Measurements from ENCODE around the gene ITPRIPL1.
A peak's percentile ranks its signal among the peaks of the same experiment; 100 is the strongest.

Gene ITPRIPL1

DNA sequence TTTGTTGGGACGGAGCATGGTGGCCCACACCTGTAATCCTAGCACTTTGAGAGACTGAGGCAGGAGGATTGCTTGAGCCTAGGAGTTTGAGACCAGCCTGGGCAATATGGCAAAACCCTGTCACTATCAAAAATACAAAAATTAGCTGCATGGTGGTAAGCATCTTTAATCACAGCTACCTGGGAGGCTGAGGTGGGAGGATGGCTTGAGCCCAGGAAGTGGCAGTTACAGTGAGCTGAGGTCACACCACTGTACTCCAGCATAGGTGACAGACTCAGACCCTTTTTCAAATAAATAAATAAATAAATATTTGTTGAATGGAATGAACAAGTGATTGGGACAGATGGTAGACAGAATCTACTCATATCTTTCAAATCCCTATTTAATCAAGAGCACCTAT lies 5.7 kb upstream of the ITPRIPL1 start:
- DNase-seq = no peak
- intact Hi-C loops (cut with DNase I) = no loop called here

DNA sequence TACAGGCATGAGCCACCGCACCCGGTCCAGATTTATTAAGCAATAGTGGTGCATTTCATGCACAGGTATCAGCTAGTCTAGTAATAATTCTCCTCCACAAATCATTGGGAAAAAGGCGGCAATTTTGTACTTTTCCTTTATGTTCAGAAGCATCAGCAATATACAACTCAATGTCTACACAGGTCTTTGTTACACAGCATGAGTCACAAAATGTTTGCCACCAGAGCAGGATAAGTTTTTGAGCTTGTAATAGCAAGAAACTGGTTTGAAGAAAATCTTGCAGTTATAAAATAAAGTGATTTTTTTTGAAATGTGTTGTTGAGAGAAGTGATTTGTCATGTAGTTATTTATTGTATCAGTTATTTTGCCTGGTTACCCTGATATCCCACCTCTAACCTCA lies 4.8 kb upstream of the ITPRIPL1 start:
- no peak for DNase-seq
- intact Hi-C loops (cut with DNase I) = no loop called here

DNA sequence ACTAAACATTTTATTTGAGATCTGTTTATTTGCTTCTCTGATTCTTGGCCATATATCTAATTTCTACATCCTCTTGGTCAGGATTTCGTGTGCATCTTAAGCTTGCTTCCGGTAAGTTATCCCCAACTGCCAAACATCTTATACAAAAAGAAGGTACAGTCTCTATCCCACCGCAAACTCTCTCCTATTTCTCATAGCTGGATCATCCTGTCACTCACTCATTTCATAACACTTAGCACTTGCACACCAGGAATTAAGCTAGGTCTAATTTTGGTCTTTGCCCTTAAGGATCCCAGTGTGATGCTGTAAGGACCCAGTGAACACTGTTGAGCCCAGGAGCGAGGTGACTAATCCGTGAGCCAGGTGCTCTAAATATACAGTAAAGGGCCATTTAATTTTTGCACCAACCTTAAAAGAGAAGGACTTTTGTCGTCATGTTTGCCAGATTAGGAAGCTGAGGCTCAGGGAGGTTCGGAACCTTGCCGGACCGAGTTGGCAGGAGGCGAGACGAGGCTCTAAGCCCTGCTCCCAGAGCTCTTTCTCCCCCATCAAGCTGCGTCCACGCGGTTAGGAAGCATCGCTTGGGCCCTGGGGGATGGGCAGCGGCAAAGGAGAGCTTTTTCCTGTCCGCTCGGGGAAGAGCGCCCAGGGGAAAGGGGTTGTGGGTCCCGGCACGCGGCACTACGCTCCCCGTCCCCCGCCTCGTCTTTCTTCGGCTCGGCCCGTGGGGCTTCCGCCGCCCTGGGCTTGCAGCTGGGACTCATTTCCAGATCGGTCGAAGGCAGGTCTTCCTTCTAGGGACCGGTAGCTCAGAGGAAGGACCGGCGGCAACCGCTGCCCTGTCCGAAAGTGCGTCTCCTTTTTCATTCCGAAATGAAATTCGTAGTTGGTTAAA lies 4.1 kb upstream of the ITPRIPL1 start:
- DNase-seq = peak in 13 of 42 donors; percentile 7 to 52 (median 25)
- intact Hi-C loops (cut with DNase I) = no loop called here

DNA sequence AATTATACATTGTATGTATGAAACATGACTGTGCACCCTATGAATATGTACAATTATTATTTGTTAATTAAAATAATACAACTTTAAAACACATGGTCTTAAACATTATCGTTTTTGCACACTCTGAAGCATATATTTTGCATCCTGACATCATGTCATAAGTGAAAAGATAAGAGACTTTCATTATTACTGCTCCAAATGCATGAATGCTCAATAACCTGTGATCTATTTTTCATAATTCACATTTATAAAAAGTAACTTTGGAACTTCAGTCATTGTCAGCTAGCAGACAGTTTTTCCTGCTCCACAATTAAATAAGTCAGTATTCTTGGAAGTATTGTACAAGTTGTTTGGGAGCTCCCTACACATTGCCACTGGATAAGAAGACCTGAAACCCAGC lies 1.3 kb upstream of the ITPRIPL1 start:
- intact Hi-C loops (cut with DNase I) = no loop called here
- no peak for DNase-seq

DNA sequence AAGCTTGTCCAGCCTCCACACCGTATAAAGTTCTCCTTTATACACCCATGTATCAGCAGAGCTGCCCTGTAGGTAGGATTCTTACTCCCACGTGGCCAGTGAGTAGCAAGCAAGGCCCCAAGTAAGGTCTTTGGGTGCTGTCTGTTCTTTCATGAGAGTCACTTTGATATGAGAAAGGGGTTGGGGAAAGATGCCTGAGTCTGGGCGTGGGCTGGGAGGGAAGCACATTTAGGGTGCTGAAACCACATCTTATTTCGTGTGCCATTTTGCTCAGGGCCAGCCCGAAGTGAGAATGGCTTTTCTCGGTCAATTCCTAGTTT lies 436 bp upstream of the ITPRIPL1 start:
- DNase-seq = no peak
- intact Hi-C loops (cut with DNase I) = no loop called here

DNA sequence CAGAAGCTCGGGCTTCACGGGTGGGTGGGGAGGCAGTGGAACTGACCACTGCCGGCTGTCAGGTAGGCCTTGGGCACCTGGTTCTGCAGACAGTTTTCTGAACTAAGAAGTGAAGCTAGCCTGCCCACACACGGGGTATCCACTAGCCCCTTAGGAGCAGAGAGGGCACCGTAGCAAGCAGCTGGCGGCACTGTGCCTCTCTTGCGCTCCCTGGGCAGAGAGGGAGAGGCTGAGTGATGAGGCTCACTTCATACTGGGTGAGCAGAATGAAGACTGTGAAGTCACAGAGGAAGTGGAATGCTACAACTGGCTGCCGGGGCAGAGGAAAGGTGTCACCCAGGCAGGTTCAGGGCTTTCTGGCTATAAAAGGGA lies 753 bp downstream of the ITPRIPL1 start:
- intact Hi-C loops (cut with DNase I) = no loop called here
- DNase-seq = no peak

DNA sequence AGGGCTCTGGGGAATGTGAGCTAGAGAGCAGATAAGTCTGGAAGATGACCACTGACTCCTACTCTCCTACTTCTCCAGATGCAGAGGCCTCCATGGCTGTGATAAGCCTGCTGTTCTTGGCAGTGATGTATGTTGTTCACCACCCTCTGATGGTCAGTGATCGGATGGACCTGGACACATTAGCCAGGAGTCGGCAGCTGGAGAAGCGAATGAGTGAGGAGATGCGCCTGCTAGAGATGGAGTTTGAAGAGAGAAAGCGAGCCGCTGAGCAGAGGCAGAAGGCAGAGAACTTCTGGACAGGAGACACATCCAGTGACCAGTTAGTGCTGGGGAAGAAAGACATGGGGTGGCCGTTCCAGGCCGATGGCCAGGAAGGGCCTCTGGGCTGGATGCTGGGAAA lies 1.4 kb downstream of the ITPRIPL1 start:
- DNase-seq = no peak
- intact Hi-C loops (cut with DNase I) = no loop called here

DNA sequence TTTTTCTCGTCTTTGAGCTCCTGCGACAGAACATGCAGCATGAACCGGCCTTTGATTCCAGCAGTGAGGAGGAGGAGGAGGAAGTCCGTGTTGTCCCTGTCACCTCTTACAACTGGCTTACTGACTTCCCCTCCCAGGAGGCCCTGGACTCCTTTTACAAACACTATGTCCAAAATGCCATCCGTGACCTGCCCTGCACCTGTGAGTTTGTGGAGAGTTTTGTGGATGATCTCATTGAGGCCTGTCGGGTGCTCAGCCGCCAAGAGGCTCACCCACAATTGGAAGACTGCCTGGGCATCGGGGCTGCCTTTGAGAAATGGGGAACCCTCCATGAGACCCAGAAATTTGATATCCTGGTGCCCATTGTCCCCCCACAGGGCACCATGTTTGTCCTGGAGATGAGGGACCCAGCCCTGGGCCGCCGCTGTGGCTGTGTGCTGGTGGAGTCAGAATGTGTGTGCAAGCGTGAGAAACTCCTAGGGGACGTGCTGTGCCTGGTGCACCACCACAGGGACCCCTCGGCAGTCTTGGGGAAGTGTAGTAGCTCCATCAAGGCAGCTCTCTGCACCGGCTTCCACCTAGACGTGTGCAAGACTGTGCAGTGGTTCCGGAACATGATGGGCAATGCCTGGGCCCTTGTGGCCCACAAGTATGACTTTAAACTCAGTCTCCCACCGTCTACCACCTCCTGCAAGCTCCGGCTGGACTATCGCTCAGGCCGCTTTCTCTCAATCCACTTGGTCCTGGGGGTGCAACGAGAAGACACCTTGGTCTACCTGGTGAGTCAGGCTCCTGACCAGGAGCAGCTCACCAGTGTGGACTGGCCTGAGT lies 2.1 kb downstream of the ITPRIPL1 start:
- intact Hi-C loops (cut with DNase I) = no loop called here

DNA sequence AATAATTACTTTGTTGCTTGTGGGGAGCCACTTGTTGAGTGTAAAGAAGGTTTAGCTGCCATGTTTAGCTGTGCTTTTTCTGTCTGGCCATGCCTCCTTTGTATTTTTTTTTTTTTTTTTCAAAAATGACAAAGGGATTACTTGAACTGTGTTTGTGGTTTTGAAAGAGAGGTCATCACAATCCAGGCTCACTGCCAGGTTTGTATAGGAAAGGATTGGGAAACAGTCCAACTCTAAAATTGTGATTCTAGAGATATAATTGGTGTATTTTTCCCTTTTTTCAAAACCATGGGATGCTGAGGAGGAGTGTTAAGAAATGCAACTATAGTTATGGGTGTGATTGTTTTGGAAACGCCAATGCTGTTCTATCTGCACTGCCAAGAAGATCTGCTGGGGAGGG lies 4.3 kb downstream of the ITPRIPL1 start:
- intact Hi-C loops (cut with DNase I) = no loop called here
- DNase-seq = no peak

More for the DNA sequence above, 2.1 kb downstream of the ITPRIPL1 start:
- DNase-seq = no peak

DNA sequence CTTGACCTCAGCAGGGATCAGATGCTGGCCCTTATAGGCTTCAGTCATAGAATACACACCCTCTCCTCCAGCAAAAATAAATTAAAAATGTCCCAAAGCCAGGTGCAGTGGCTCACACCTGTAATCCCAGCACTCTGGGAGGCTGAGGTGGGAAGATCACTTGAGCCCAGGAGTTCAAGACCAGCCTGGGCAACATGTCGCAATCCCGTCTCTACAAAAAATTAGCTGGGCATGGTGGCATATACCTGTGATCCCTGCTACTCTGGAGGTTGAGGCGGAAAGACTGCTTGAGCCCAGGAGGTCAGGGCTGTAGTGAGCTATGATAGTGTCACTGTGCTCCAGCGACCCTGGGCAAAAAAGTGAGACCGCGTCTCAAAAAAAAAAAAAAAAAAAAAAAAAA lies 4.8 kb downstream of the ITPRIPL1 start:
- intact Hi-C loops (cut with DNase I) = no loop called here
- no peak for DNase-seq

DNA sequence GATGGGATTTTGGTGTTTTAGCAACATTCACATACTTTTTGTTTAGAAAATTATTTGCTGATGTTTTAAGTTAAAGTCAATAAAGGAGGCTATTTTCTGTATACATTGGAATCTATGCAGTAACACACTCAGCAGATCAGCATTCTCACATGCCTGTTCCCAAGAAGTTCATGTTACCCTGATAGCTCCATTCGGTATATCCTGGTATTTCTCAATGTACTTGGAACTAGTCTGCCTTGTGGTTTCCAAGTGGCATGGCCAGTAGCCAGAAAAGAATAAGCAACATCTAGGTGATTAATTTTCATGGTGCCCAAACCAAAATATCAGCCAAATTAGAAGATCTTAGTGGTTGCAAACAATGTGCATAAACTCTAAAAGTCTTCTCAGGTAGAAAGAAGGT lies 5.3 kb downstream of the ITPRIPL1 start:
- intact Hi-C loops (cut with DNase I) = no loop called here
- no peak for DNase-seq

DNA sequence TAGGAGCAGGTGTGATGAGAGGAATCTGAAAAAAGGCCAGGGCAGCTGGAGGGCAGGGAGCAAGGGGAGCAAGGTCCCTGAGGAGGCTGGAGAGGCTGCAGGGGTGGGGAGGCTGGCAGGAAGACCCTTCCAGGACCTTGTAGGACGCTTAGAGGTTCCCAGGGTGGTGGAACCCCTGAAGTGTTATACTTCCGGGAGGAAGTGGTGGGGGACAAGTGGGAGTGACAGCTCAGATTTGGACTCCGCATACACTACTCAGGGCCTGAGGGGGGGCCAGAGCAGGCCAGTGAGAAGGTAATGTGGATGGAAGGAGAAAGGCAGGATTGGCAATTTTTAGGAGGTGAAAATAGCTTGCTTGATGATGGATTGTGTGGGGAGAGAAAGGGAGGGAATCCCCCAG lies 8.6 kb downstream of the ITPRIPL1 start:
- intact Hi-C loops (cut with DNase I) = no loop called here
- DNase-seq = no peak

DNA sequence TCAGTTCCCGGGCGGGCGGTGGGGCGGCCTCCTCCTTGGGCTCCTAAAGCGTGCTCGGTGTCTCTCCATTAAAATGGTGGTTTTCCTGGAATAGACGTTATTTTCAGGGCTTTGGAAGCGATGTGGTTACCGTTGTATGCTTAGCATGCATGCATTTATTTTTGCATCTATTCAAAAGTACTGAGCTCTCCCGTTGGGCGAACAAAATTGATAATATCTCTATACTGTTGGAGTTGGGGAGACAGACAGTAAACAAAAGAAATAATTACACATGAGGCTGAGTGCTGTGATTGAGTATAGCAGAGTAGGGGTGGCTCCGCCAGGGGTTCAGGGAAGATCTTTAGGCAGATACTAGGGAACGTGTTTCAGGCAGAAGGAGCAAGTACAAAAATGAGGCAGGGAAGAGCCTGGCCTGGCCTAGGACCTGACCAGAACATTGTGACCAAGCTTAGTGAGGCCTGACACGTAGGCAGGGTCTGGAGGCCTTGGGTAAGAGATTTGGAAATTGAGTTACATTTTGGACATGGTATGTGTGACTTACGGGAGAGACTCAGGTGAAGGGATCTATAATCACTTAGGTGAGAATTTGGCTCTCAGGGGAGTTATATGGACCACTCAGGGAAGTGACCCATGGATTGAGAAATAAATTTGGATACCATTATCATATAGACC lies 11.1 kb downstream of the ITPRIPL1 start:
- DNase-seq = no peak
- intact Hi-C loops (cut with DNase I) = loop anchor here (2.0 kb wide), 1 partner anchor 75 kb away; no protein-coding TSS in a partner anchor

DNA sequence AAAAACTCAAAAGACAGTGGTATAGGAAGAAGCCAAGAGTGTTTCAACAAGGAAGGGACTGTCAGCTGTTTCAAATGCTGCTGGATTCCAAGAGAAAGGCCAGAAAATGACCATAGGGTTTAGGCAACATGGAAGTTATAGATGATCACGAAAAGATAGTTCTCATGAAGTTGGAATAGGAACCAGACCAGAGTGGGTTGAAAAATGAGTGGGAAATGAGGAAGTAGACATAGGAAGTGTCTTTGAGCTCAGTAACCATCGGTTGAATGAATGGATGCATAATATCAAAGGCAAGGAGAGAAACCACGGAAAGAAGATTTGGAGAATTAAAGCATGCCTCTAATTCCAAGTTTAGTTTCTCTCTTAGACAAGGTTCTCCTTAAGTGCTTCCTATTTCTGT lies 11.8 kb downstream of the ITPRIPL1 start:
- DNase-seq = no peak
- intact Hi-C loops (cut with DNase I) = loop anchor here (2.0 kb wide), 1 partner anchor 74 kb away; no protein-coding TSS in a partner anchor

DNA sequence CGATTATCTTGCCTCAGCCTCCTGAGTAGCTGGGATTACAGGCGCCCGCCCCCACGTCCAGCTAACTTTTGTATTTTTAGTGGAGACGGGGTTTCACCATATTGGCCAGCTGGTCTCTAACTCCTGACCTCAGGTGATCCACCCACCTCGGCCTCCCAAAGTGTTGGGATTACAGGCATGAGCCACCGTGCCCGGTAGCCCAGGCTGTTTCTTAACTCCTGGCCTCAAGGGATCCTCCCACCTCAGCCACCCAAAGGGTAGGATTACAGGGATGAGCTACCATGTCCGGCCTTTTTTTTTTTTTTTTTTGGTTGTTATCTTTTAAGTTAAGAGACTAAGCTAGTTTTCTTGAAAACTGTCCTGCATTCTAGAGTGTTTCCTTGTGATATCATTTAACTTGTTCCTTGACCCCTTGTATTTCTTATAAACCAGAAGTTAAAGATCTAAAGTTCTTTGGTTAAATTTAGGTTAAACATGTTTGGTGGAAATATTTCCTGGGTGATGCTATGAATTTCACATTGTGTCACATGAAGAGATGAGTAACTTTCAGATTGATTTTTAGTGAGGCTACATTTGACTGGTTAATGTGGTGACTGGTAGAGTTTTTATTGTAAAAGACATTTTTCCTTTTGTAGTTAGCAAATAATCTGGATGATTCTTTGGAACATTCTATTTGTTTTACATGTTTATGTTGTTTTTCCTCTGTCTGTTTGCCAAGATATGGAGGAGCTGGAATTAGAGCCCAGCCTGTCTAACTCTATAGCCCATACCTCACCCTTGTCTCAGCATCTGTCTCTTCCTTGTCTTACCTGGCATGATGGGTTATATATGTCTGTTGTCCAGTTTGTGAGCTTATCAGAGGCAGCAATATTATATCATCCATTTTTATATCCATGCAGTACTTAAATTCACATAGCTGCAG lies 15.6 kb downstream of the ITPRIPL1 start:
- intact Hi-C loops (cut with DNase I) = no loop called here
- DNase-seq = no peak

DNA sequence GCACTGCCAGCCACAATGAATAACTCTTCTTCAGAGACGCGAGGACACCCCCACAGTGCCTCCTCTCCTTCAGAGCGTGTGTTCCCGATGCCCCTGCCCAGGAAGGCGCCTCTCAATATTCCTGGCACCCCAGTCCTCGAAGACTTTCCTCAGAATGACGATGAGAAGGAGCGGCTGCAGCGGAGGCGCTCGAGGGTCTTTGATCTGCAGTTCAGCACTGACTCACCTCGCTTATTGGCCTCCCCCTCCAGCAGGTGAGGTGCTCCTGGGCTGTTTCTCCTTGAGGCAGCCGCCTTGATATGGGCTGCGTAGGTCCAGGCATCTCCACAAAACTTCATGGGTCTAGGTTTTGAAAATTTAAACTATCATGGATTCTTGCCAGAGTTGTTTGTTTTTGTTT lies 16.5 kb downstream of the ITPRIPL1 start:
- no peak for DNase-seq
- intact Hi-C loops (cut with DNase I) = no loop called here

DNA sequence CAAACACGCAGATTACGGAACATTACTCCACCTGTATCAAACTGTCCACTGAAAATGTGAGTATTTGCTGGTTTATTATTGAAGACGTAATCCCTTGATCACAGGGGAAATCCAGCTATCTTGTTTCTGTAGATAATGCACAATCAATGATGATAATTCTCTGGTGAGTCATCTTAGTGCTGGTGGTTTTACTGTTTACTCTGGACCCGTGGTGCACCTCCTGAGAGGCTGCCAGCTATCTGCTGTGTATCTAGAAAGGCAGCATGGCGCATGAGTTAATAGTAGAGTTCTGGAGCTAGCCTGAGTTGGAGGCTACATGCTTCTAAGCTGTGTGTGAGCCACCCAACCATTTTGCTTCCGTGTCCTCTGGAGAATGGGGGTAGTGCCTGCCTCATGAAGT lies 17.0 kb downstream of the ITPRIPL1 start:
- intact Hi-C loops (cut with DNase I) = no loop called here
- no peak for DNase-seq

DNA sequence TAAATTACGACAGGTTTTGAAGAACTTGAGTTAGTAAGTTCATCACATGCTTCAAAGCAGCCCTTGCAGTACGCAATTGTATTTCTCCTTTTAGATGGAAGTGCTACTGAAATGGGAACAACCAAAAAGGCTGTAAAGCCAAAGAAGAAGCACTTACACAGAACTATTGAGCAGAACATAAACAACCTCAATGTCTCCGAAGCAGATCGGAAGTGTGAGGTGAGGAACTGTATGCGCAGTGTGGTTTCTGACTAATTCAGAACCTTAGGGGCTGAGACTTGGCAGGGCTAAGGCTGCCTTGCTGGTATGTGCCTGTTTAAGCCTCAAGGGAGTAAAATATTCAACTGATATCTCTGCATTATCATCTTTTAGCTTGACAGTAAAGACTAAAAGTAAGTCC lies 18.9 kb downstream of the ITPRIPL1 start:
- peak in 2 of 42 donors; percentile 11 to 15 for DNase-seq

DNA sequence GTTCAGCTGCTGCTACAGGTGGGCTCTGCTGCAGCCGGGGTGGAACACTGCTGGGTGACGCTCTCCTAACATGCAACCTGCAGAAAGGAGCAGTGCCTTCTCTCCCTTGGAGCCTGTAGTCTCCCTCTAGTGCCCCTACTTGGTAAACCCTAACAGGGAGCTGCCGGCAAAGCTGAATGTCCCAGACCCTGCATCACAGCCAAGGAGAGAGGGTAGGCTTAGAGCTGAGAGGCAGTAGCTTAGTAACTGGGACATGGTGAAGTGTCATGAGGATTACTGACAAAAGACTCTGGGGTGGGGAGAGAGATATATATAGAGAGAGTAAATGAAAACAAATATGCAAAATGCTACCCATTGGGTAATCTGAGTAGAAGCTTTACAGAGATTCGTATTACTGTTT lies 20.3 kb downstream of the ITPRIPL1 start:
- peak in 7 of 42 donors; percentile 27 to 64 (median 34) for DNase-seq

More for the DNA sequence above, 18.9 kb downstream of the ITPRIPL1 start:
- intact Hi-C loops (cut with DNase I) = no loop called here

More for the DNA sequence above, 20.3 kb downstream of the ITPRIPL1 start:
- intact Hi-C loops (cut with DNase I) = no loop called here

Data from head of caudate nucleus (tissue), 42 donors.